Measurements from ENCODE around the gene THOC7.

DNA sequence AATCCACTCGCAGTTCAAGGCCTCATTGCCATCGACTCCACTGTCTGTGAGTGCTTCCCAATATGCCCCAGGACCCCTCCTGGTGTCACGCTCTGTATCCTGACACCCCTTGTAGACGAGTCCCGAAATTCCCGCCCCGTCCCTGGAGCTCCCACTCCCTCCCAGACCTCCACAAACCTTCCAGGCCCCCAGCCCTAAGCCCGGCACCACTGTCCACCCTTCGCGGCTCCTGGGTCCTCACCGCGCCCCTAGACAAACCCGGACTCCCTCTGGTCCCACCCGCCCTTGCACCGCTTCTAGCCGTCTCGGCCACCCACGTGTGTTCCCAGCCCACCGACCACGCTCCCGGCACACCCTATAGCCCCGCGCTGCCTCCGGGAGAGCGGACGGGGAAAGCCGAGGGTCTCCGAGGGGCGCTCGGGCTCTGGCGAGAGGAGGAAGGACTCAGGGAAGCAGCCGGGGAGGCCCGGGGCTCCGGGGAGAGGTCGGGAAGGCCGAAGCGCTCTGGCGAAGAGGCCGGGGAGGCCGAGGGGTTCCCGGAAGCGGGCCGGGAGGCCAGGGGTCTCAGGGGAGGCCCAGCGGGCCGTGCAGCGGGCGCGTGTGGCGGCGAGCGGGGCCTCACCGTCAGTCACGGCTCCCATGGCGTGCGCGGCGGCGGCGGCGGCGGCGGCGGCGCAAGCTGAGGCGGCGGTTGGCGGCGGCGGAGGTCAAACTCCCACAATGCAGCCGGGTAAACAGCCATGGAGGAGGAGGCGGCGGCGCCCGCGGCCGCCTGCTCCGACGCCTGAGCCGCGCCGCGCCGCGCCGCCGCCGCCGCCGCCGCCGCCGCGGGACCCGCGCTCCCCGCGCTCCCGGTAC lies at the start of gene THOC7, which contains the start of gene ATXN7:
- TF ChIP-seq, protein P1, sequence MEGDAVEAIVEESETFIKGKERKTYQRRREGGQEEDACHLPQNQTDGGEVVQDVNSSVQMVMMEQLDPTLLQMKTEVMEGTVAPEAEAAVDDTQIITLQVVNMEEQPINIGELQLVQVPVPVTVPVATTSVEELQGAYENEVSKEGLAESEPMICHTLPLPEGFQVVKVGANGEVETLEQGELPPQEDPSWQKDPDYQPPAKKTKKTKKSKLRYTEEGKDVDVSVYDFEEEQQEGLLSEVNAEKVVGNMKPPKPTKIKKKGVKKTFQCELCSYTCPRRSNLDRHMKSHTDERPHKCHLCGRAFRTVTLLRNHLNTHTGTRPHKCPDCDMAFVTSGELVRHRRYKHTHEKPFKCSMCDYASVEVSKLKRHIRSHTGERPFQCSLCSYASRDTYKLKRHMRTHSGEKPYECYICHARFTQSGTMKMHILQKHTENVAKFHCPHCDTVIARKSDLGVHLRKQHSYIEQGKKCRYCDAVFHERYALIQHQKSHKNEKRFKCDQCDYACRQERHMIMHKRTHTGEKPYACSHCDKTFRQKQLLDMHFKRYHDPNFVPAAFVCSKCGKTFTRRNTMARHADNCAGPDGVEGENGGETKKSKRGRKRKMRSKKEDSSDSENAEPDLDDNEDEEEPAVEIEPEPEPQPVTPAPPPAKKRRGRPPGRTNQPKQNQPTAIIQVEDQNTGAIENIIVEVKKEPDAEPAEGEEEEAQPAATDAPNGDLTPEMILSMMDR (IDR thresholded peaks at IDR 0.05): no peak
- TF ChIP-seq POLR2A (IDR thresholded peaks at IDR 0.05): peak in 1 of 2 donors; percentile 13
